Measurements from ENCODE around the gene KLHDC4. TPM values are rescaled to one million over a fixed set of nuclear protein-coding genes. Genes with fewer than 3 reads are reported as not detected.

The KLHDC4 gene
- total RNA-seq, 2 experiments from 2014 or later: 147 to 233 TPM

GRCh38 chr16:87680272-87680644 lies 85.5 kb downstream of the KLHDC4 start:
- POLR2A ChIA-PET: no interaction called here

GRCh38 chr16:87679593-87680271 lies 86.1 kb downstream of the KLHDC4 start:
- Histone ChIP-seq H3K9me2 (ENCODE audit: insufficient read depth, low read length) (no peaks in the 10 kb centered on the region), H3K9me3 (ENCODE audit: low read length) (no peaks in the 10 kb centered on the region), H3K79me2 (ENCODE audit: insufficient read depth, low read depth, low read length) (no peaks in the 10 kb centered on the region), H3K36me3 (ENCODE audit: insufficient read depth, low read length) (no peaks in the 10 kb centered on the region), H3K4me1 (ENCODE audit: insufficient read depth, low read length, poor library complexity, severe bottlenecking) (peaks cover 11% of the 10 kb centered on the region), H3K27ac (ENCODE audit: low read depth, low read length, poor library complexity, severe bottlenecking) (no peak overlapping the region), H4K20me1 (ENCODE audit: insufficient read depth, low read length) (no peaks in the 10 kb centered on the region), H2AFZ (ENCODE audit: low read length) (no peak overlapping the region), H3K4me2 (ENCODE audit: low read length) (no peak overlapping the region), H3K4me3 (ENCODE audit: low read depth, low read length, poor library complexity, severe bottlenecking) (no peak overlapping the region)
- TF ChIP-seq CTCF (conservative IDR thresholded peaks at IDR 0.05; ENCODE audit: low read length): no peak
- no peak for TF ChIP-seq EZH2phosphoT487 (IDR thresholded peaks at IDR 0.05; ENCODE audit: borderline replicate concordance, low read depth, low read length)
- DNase-seq (ENCODE audit: low spot score): no peak
- intact Hi-C loops (cut with micrococcal nuclease; ENCODE audit: unreplicated experiment): no loop called here
- POLR2A ChIA-PET: no interaction called here
- CTCF ChIA-PET (ENCODE audit: unreplicated experiment): no interaction called here
- BruUV-seq (replicated peaks): no TSS peak

More at GRCh38 chr16:87680272-87680644, 85.5 kb downstream of the KLHDC4 start:
- H3K36me3 ChIP-seq (ENCODE audit: insufficient read depth, low read length): no peaks in the 10 kb centered on the region
- no TSS peak for BruUV-seq (replicated peaks)
- no peak overlapping the region for H3K27ac ChIP-seq (ENCODE audit: low read depth, low read length, poor library complexity, severe bottlenecking)
- no peak overlapping the region for H2AFZ ChIP-seq (ENCODE audit: low read length)
- TF ChIP-seq CTCF (conservative IDR thresholded peaks at IDR 0.05; ENCODE audit: low read length) (no peak), EZH2phosphoT487 (IDR thresholded peaks at IDR 0.05; ENCODE audit: borderline replicate concordance, low read depth, low read length) (no peak)
- CTCF ChIA-PET (ENCODE audit: unreplicated experiment): no interaction called here
- H3K4me3 ChIP-seq (ENCODE audit: low read depth, low read length, poor library complexity, severe bottlenecking): no peak overlapping the region
- no peaks in the 10 kb centered on the region for H4K20me1 ChIP-seq (ENCODE audit: insufficient read depth, low read length)
- peaks cover 11% of the 10 kb centered on the region for H3K4me1 ChIP-seq (ENCODE audit: insufficient read depth, low read length, poor library complexity, severe bottlenecking)
- DNase-seq (ENCODE audit: low spot score): no peak
- no peaks in the 10 kb centered on the region for H3K9me2 ChIP-seq (ENCODE audit: insufficient read depth, low read length)
- no peaks in the 10 kb centered on the region for H3K9me3 ChIP-seq (ENCODE audit: low read length)
- H3K79me2 ChIP-seq (ENCODE audit: insufficient read depth, low read depth, low read length): no peaks in the 10 kb centered on the region
- intact Hi-C loops (cut with micrococcal nuclease; ENCODE audit: unreplicated experiment): no loop called here
- H3K4me2 ChIP-seq (ENCODE audit: low read length): no peak overlapping the region

- Histone ChIP-seq H3K36me3 (ENCODE audit: insufficient read depth, low read length) (no peaks in the 10 kb centered on the region), H3K9me3 (ENCODE audit: low read length) (no peaks in the 10 kb centered on the region), H3K9me2 (ENCODE audit: insufficient read depth, low read length) (no peaks in the 10 kb centered on the region), H3K4me3 (ENCODE audit: low read depth, low read length, poor library complexity, severe bottlenecking) (no peak overlapping the region), H4K20me1 (ENCODE audit: insufficient read depth, low read length) (no peaks in the 10 kb centered on the region), H3K79me2 (ENCODE audit: insufficient read depth, low read depth, low read length) (no peaks in the 10 kb centered on the region), H2AFZ (ENCODE audit: low read length) (no peak overlapping the region), H3K4me1 (ENCODE audit: insufficient read depth, low read length, poor library complexity, severe bottlenecking) (peaks cover 11% of the 10 kb centered on the region), H3K4me2 (ENCODE audit: low read length) (no peak overlapping the region), H3K27ac (ENCODE audit: low read depth, low read length, poor library complexity, severe bottlenecking) (no peak overlapping the region)
- intact Hi-C loops (cut with micrococcal nuclease; ENCODE audit: unreplicated experiment): no loop called here
- no TSS peak for BruUV-seq (replicated peaks)
- TF ChIP-seq CTCF (conservative IDR thresholded peaks at IDR 0.05; ENCODE audit: low read length) (no peak), EZH2phosphoT487 (IDR thresholded peaks at IDR 0.05; ENCODE audit: borderline replicate concordance, low read depth, low read length) (no peak)
- ChIA-PET CTCF (ENCODE audit: unreplicated experiment) (no interaction called here), POLR2A (no interaction called here)
- DNase-seq (ENCODE audit: low spot score): no peak
Measured at GRCh38 chr16:87678618-87679017, 87.2 kb downstream of the KLHDC4 start.

Measured in OCI-LY7 (cell line).